Raji (cell line): ENCODE results near the gene POMC.

Experiments
- POLR2A ChIP-seq: IDR thresholded peaks from 2 replicates; pipeline ENCODE4 v1.6.1; 2011; ENCODE audit warnings: low read depth, low read length, control low read depth; ENCODE audit not compliant: insufficient read depth

Gene POMC

GRCh38 chr2:25159949-25160348, 8.4 kb downstream of the POMC start:
- no peak for TF ChIP-seq POLR2A

GRCh38 chr2:25158096-25158852, 10.1 kb downstream of the POMC start:
- no peak for TF ChIP-seq POLR2A

GRCh38 chr2:25155401-25155800, 13.0 kb downstream of the POMC start:
- TF ChIP-seq POLR2A = no peak

- no peak for TF ChIP-seq POLR2A
These were observed 16.7 kb downstream of the POMC start for GRCh38 chr2:25151718-25152117.

- no peak for TF ChIP-seq POLR2A
These were observed 18.7 kb downstream of the POMC start for GRCh38 chr2:25149646-25150045.

- no peak for TF ChIP-seq POLR2A
These were observed 21.5 kb downstream of the POMC start for GRCh38 chr2:25146896-25147295.

- TF ChIP-seq POLR2A = no peak
These were observed 22.6 kb downstream of the POMC start for GRCh38 chr2:25145803-25146202.

- TF ChIP-seq POLR2A = no peak
These were observed 27.3 kb downstream of the POMC start for GRCh38 chr2:25141120-25141519.

- TF ChIP-seq POLR2A = no peak
These were observed 35.7 kb downstream of the POMC start for GRCh38 chr2:25132693-25133092.

- no peak for TF ChIP-seq POLR2A
These were observed 36.1 kb downstream of the POMC start for GRCh38 chr2:25132299-25132635.

GRCh38 chr2:25131567-25132298, 36.6 kb downstream of the POMC start:
- no peak for TF ChIP-seq POLR2A

- TF ChIP-seq POLR2A = no peak
These were observed 37.2 kb downstream of the POMC start for GRCh38 chr2:25131253-25131566.

- no peak for TF ChIP-seq POLR2A
These were observed 38.4 kb downstream of the POMC start for GRCh38 chr2:25129901-25130520.

- no peak for TF ChIP-seq POLR2A
These were observed 40.7 kb downstream of the POMC start for GRCh38 chr2:25127646-25128045.

GRCh38 chr2:25125976-25126375, 42.4 kb downstream of the POMC start:
- no peak for TF ChIP-seq POLR2A

- TF ChIP-seq POLR2A = no peak
These were observed 43.2 kb downstream of the POMC start for GRCh38 chr2:25125189-25125588.
